Trophoblast cell (in vitro differentiated cells and primary cell): Measurements from ENCODE around the gene CACNA1C.

ENCODE experiments used
- DNase-seq, 2 donors: peaks; one replicate each; pipeline ENCODE4 v3.0.0-alpha.2; 2016
- H2AFZ ChIP-seq: 2 replicates; pipeline ENCODE4 v1.6.1; 2013; ENCODE audit warnings: low read length, moderate library complexity, mild to moderate bottlenecking; ENCODE audit not compliant: insufficient read depth, poor library complexity
- H2AK5ac ChIP-seq: 2 replicates; pipeline ENCODE4 v1.6.1; 2013; ENCODE audit warnings: mild to moderate bottlenecking, low read length
- H2BK120ac ChIP-seq: 2 replicates; pipeline ENCODE4 v1.6.1; 2013; ENCODE audit warnings: low read length, mild to moderate bottlenecking, moderate library complexity; ENCODE audit not compliant: insufficient read depth, poor library complexity
- H2BK12ac ChIP-seq: 2 replicates; pipeline ENCODE4 v1.6.1; 2013; ENCODE audit warnings: mild to moderate bottlenecking, low read length, moderate library complexity
- H2BK5ac ChIP-seq: 2 replicates; pipeline ENCODE4 v1.6.1; 2013; ENCODE audit warnings: low read length, low read depth, moderate library complexity, mild to moderate bottlenecking; ENCODE audit not compliant: poor library complexity
- H3K14ac ChIP-seq: 2 replicates; pipeline ENCODE4 v1.6.1; 2013; ENCODE audit warnings: mild to moderate bottlenecking, low read length
- H3K18ac ChIP-seq: 2 replicates; pipeline ENCODE4 v1.6.1; 2013; ENCODE audit warnings: mild to moderate bottlenecking, low read length
- H3K23ac ChIP-seq: 2 replicates; pipeline ENCODE4 v1.6.1; 2013; ENCODE audit warnings: low read length
- H3K27ac ChIP-seq: 2 replicates; pipeline ENCODE4 v1.5.1; 2013; ENCODE audit warnings: low read depth, mild to moderate bottlenecking, inconsistent platforms, low read length, moderate library complexity
- H3K27me3 ChIP-seq: 2 replicates; pipeline ENCODE4 v1.6.1; 2013; ENCODE audit warnings: inconsistent platforms, mild to moderate bottlenecking, low read length, moderate library complexity; ENCODE audit not compliant: insufficient read depth
- H3K36me3 ChIP-seq, 2 experiments: 1 replicate in 1 of 2; 2 replicates in 1 of 2; pipeline ENCODE4 v1.6.1; 2013; ENCODE audit warnings: low read length in 2 of 2, mild to moderate bottlenecking in 2 of 2, moderate library complexity in 1 of 2; ENCODE audit not compliant: insufficient read depth in 2 of 2, control insufficient read depth in 1 of 2
- H3K4ac ChIP-seq: 2 replicates; pipeline ENCODE4 v1.6.1; 2013; ENCODE audit warnings: low read depth, mild to moderate bottlenecking, low read length, moderate library complexity
- H3K4me1 ChIP-seq, 2 experiments: 1 replicate in 1 of 2; 2 replicates in 1 of 2; pipeline ENCODE4 v1.6.1; 2013; ENCODE audit warnings: low read length in 2 of 2, mild to moderate bottlenecking in 2 of 2, moderate library complexity in 1 of 2; ENCODE audit not compliant: insufficient read depth in 2 of 2, control insufficient read depth in 1 of 2
- H3K4me2 ChIP-seq: 2 replicates; pipeline ENCODE4 v1.6.1; 2013; ENCODE audit warnings: inconsistent platforms, mild to moderate bottlenecking, low read length, moderate library complexity
- H3K4me3 ChIP-seq: 2 replicates; pipeline ENCODE4 v1.5.1; 2013; ENCODE audit warnings: mild to moderate bottlenecking, low read depth, low read length, inconsistent platforms
- H3K79me1 ChIP-seq: one replicate; pipeline ENCODE4 v1.6.1; 2013; ENCODE audit warnings: low read length
- H3K79me2 ChIP-seq: 2 replicates; pipeline ENCODE4 v1.6.1; 2013; ENCODE audit warnings: low read length, mild to moderate bottlenecking; ENCODE audit not compliant: control insufficient read depth, insufficient read depth, poor library complexity
- H3K9ac ChIP-seq: 2 replicates; pipeline ENCODE4 v1.6.1; 2013; ENCODE audit warnings: mild to moderate bottlenecking, low read length
- H3K9me3 ChIP-seq: 2 replicates; pipeline ENCODE4 v1.6.1; 2013; ENCODE audit warnings: low read depth, mild to moderate bottlenecking, control low read depth, inconsistent platforms, low read length; ENCODE audit not compliant: insufficient read depth
- H4K12ac ChIP-seq: 2 replicates; pipeline ENCODE4 v1.6.1; 2013; ENCODE audit warnings: low read depth, mild to moderate bottlenecking, low read length, moderate library complexity
- H4K8ac ChIP-seq: 2 replicates; pipeline ENCODE4 v1.6.1; 2013; ENCODE audit warnings: low read depth, mild to moderate bottlenecking, low read length, moderate library complexity
- H4K91ac ChIP-seq: one replicate; pipeline ENCODE4 v1.6.1; 2013; ENCODE audit warnings: low read depth, mild to moderate bottlenecking, low read length, moderate library complexity
- WGBS: extraction: QIAGEN DNeasy Blood & Tissue Kit; methylation state at CpG from one replicate; pipeline ENCODE4 v1.1.7; 2013; ENCODE audit warnings: missing lambda C conversion rate; ENCODE audit not compliant: insufficient read length, insufficient coverage; ENCODE audit errors: extremely low coverage; 5-methylcytosine and 5-hydroxymethylcytosine counted together

Gene CACNA1C

DNA sequence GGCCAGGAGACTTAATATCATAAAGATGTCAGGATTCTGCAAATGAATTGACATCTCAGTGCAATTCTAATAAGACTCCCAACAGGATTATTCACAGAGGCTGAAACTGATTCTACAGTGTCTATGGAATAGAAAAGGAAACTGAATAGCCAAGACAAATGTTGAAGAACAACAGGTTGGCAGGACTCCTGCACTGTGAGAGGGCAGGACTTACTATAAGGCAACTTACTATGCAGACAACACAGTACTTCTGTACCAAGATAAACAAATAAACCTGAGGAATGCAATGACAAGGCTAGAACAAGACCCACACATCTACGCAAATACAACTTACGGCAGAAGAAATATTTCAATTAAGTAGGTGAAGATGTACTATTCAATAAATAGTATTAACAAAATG lies 609.7 kb downstream of the CACNA1C start:
- WGBS = no CpG with 5 or more reads among the region's 2 CpGs
- no peaks in the 10 kb centered on the region for H3K79me2 ChIP-seq

DNA sequence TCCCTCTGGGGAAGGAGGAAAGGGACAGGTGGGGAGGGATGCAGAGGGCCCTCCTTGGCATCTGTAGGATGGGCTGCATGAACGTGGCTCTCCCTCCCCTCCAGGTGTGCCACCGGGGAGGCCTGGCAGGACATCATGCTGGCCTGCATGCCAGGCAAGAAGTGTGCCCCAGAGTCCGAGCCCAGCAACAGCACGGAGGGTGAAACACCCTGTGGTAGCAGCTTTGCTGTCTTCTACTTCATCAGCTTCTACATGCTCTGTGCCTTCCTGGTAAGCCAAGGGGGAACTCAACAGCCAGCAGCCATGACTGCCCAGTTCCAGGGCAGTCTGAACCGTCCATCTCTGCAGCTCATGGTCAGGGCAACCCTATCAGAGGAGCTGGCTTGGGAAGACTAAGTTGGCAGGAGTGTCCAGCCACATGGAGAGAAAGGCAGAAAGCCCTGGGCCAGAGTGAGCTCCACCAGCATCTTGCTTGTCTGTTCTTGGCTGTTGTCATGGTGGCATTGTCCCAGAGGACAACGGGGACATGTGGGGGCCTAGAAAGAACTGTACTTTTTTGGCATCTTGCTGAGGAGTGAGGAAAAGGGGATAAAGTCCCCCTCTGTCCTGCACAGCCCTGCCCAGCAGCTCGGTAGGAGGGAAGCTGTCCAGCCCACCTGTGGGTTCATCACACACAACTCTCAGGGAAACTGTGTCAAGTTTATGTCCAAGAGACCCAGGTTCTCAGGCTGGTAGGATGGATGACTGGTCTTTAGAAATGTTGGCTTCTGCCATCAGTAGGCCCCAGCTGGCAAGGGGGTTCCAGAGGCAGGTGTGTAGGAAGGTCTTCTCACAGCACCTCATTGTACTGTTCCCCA lies 612.2 kb downstream of the CACNA1C start:
- no peak for DNase-seq
- no peak overlapping the region for H3K18ac ChIP-seq
- no peaks in the 10 kb centered on the region for H3K27me3 ChIP-seq

More for the DNA sequence above, 609.7 kb downstream of the CACNA1C start:
- H3K18ac ChIP-seq = no peak overlapping the region
- no peak overlapping the region for H2BK5ac ChIP-seq
- no peak overlapping the region for H2AFZ ChIP-seq
- no peaks in the 10 kb centered on the region for H3K79me1 ChIP-seq
- no peak overlapping the region for H2BK120ac ChIP-seq
- no peak overlapping the region for H3K4me3 ChIP-seq
- H3K9ac ChIP-seq = no peak overlapping the region
- H3K4ac ChIP-seq = no peak overlapping the region
- no peak for DNase-seq
- H4K91ac ChIP-seq = no peak overlapping the region
- no peak overlapping the region for H3K23ac ChIP-seq
- no peaks in the 10 kb centered on the region for H3K4me1 ChIP-seq
- H4K12ac ChIP-seq = no peak overlapping the region
- H3K4me2 ChIP-seq = no peak overlapping the region
- no peak overlapping the region for H3K14ac ChIP-seq
- peaks cover 2% of the 10 kb centered on the region for H3K9me3 ChIP-seq
- no peaks in the 10 kb centered on the region for H3K27me3 ChIP-seq
- H4K8ac ChIP-seq = no peak overlapping the region
- H2AK5ac ChIP-seq = no peak overlapping the region
- peaks cover 5 to 11% of the 10 kb centered on the region in 2 experiments for H3K36me3 ChIP-seq
- no peak overlapping the region for H3K27ac ChIP-seq
- no peak overlapping the region for H2BK12ac ChIP-seq

DNA sequence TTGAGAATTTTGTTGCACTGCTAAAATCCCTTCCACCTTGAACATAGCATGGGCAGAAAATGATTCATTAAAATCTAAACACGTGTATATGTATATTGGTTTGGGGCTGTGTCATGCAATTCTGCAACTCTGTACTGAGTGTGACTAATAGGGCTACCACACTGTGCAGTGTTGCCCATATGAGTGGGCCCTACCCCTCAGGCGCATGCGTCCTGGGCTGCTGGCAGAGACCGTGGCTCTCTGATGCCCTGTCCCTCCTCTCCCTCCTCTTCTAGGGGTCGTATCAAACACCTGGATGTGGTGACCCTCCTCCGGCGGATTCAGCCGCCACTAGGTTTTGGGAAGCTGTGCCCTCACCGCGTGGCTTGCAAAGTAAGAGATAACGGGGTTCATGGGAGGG lies 613.6 kb downstream of the CACNA1C start:
- Histone ChIP-seq H3K9ac (no peak overlapping the region), H2BK5ac (no peak overlapping the region), H3K79me1 (no peaks in the 10 kb centered on the region), H4K8ac (no peak overlapping the region), H4K91ac (no peak overlapping the region), H4K12ac (no peak overlapping the region), H3K14ac (no peak overlapping the region), H3K27me3 (no peaks in the 10 kb centered on the region), H3K4ac (no peak overlapping the region), H3K4me3 (no peak overlapping the region), H3K4me1 (no peaks in the 10 kb centered on the region), H3K9me3 (peaks cover 2% of the 10 kb centered on the region), H2AK5ac (no peak overlapping the region), H3K18ac (no peak overlapping the region), H2BK120ac (no peak overlapping the region), H3K23ac (no peak overlapping the region), H3K36me3 (peaks cover 11 to 13% of the 10 kb centered on the region in 2 experiments), H3K4me2 (no peak overlapping the region), H3K27ac (no peak overlapping the region), H2BK12ac (no peak overlapping the region), H2AFZ (no peak overlapping the region), H3K79me2 (no peaks in the 10 kb centered on the region)
- no CpG with 5 or more reads among the region's 11 CpGs for WGBS
- DNase-seq = no peak

More for the DNA sequence above, 612.2 kb downstream of the CACNA1C start:
- Histone ChIP-seq H3K4ac (no peak overlapping the region), H3K79me1 (no peaks in the 10 kb centered on the region), H3K4me1 (no peaks in the 10 kb centered on the region), H4K91ac (no peak overlapping the region), H3K14ac (no peak overlapping the region), H3K9me3 (peaks cover 2% of the 10 kb centered on the region), H4K12ac (no peak overlapping the region), H3K27ac (no peak overlapping the region), H2BK120ac (no peak overlapping the region), H2BK5ac (no peak overlapping the region), H3K23ac (no peak overlapping the region), H3K4me2 (no peak overlapping the region), H3K36me3 (peaks cover 11 to 15% of the 10 kb centered on the region in 2 experiments), H2AFZ (no peak overlapping the region), H2BK12ac (no peak overlapping the region), H3K79me2 (no peaks in the 10 kb centered on the region), H3K9ac (no peak overlapping the region), H4K8ac (no peak overlapping the region), H2AK5ac (no peak overlapping the region), H3K4me3 (peak overlapping the region; percentile 7)
- no CpG with 5 or more reads among the region's 7 CpGs for WGBS

DNA sequence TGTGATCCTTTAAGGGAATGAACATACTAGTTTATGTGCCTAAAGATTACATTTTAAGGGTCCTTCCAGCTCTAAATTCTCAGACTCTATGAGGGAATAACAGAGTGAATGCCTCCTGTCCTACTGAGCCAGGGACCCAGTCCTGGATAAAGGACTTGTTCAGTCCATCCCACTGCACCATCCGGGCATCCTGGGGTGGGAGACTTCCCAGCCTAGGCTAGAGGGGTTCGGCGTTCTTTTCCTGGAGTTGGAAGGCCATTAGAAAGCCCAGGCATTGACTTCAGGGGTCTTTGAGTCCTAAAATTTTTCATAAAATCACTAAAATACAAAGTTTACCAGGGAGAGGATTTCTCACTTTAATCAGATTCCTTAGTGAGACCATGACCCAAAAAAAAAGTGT lies 614.1 kb downstream of the CACNA1C start:
- no peak overlapping the region for H3K27ac ChIP-seq
- no CpG with 5 or more reads among the region's 3 CpGs for WGBS

More for the DNA sequence above, 614.1 kb downstream of the CACNA1C start:
- Histone ChIP-seq H2BK12ac (no peak overlapping the region), H4K91ac (no peak overlapping the region), H2BK5ac (no peak overlapping the region), H3K4me1 (no peaks in the 10 kb centered on the region), H3K4ac (no peak overlapping the region), H3K18ac (no peak overlapping the region), H3K79me2 (no peaks in the 10 kb centered on the region), H2AFZ (no peak overlapping the region), H3K27me3 (no peaks in the 10 kb centered on the region), H2AK5ac (no peak overlapping the region), H3K4me3 (no peak overlapping the region), H4K8ac (no peak overlapping the region), H3K14ac (no peak overlapping the region), H3K4me2 (no peak overlapping the region), H3K23ac (no peak overlapping the region), H3K79me1 (no peaks in the 10 kb centered on the region), H4K12ac (no peak overlapping the region), H3K9me3 (peaks cover 2% of the 10 kb centered on the region), H2BK120ac (no peak overlapping the region), H3K36me3 (peaks cover 11 to 13% of the 10 kb centered on the region in 2 experiments), H3K9ac (no peak overlapping the region)
- no peak for DNase-seq
